ENCODE measurements around the gene CCDC68. TPM values are rescaled to one million over a fixed set of nuclear protein-coding genes. Genes with fewer than 3 reads are reported as not detected.

The CCDC68 gene
- total and polyA plus RNA-seq, 2 donors (not counting 3 experiments of a cell fraction or from before 2014, with no cell fraction given) = 0.72 to 1.0 TPM

GRCh38 chr18:54964741-54965140, 5.5 kb upstream of the CCDC68 start:
- dilution Hi-C loops (cut with MboI; ENCODE audit: extremely low pct_ligation_motif_present, low sequenced_read_pairs) = no loop called here

More at GRCh38 chr18:54964741-54965140, 5.5 kb upstream of the CCDC68 start:
- H3K27me3 ChIP-seq (ENCODE audit: control insufficient read depth in 2 of 2, insufficient read depth in 2 of 2, low read length in 2 of 2) = no peaks in the 10 kb centered on the region
- H3K9me3 ChIP-seq (replicated peaks; ENCODE audit: control insufficient read depth, insufficient read depth, low read length) = no peaks in the 10 kb centered on the region
- ChIA-PET POLR2A (no interaction called here), CTCF (interaction anchor here (0.9 to 1.0 kb wide), 2 partner anchors 8 to 286 kb away, joined by 3 read pairs; no protein-coding TSS in a partner anchor)
- no peak overlapping the region for H2AFZ ChIP-seq (ENCODE audit: low read depth, low read length)
- H3K36me3 ChIP-seq (ENCODE audit: control insufficient read depth in 2 of 2, extremely low read depth in 1 of 2, insufficient read depth in 2 of 2, low read length in 2 of 2) = no peaks in the 10 kb centered on the region
- no peak overlapping the region for H3K4me3 ChIP-seq (replicated peaks in 1 of 3; ENCODE audit: insufficient read depth in 1 of 3, low read depth in 1 of 3, low read length in 3 of 3)
- no peaks in the 10 kb centered on the region for H3K9me1 ChIP-seq (replicated peaks; ENCODE audit: control insufficient read depth, extremely low read depth, insufficient read depth, low read length)
- no peak overlapping the region for H3K9ac ChIP-seq (replicated peaks; ENCODE audit: extremely low read depth, insufficient read depth, low read length)
- no peak for DNase-seq (ENCODE audit: low read depth, low spot score)
- BruUV-seq (replicated peaks) = no TSS peak
- H3K27ac ChIP-seq (ENCODE audit: insufficient read depth, low read depth, low read length) = no peak overlapping the region
- intact Hi-C loops (cut with micrococcal nuclease) = no loop called here
- TF ChIP-seq JUN (IDR thresholded peaks at IDR 0.05; ENCODE audit: borderline replicate concordance, insufficient read depth, insufficient read length, low read depth) (no peak), POLR2A (IDR thresholded peaks at IDR 0.05; ENCODE audit: low read depth, low read length) (no peak), EZH2 (IDR thresholded peaks at IDR 0.05; ENCODE audit: borderline replicate concordance, low read depth, low read length, severe bottlenecking) (no peak), CTCF (IDR thresholded peaks at IDR 0.05; ENCODE audit: extremely low read depth in 1 of 2, insufficient read depth in 1 of 2, low read depth in 1 of 2, low read length in 2 of 2) (no peak), POLR2AphosphoS5 (IDR thresholded peaks at IDR 0.05; ENCODE audit: insufficient read depth, low read depth, low read length) (no peak)
- H3K4me2 ChIP-seq (ENCODE audit: insufficient read depth, low read length) = no peak overlapping the region
- peaks cover 6% of the 10 kb centered on the region for H3K4me1 ChIP-seq (ENCODE audit: control insufficient read depth, extremely low read depth, insufficient read depth, low read length)
- H4K20me1 ChIP-seq (replicated peaks; ENCODE audit: control insufficient read depth, extremely low read depth, insufficient read depth, low read length) = no peaks in the 10 kb centered on the region
- no peak for FAIRE-seq
- no peaks in the 10 kb centered on the region for H3K79me2 ChIP-seq (ENCODE audit: control insufficient read depth, insufficient read depth, low read length)
